Loucy (cell line): ENCODE data around the gene WDSUB1.

Source experiments
- CTCF ChIP-seq: fragments of 200-600 bp; sonication (generic); conservative IDR thresholded peaks from 2 replicates; pipeline ENCODE4 v1.5.1; 2014; ENCODE audit warnings: mild to moderate bottlenecking, antibody characterized with exemption, low read length
- EZH2phosphoT487 ChIP-seq: fragments of 200-600 bp; IDR thresholded peaks from 2 replicates; pipeline ENCODE4 v1.6.1; 2018; ENCODE audit warnings: antibody characterized with exemption, mild to moderate bottlenecking, moderate library complexity, borderline replicate concordance

GRCh38 chr2:159229476-159230144 lies 56.9 kb downstream of the WDSUB1 start:
- TF ChIP-seq CTCF (no peak), EZH2phosphoT487 (no peak)
